Stimulated activated CD8-positive, alpha-beta memory T cell treated with anti-CD3 and anti-CD28 coated beads, Interleukin-12 subunit alpha, Interleukin-12 subunit beta, amount 100 ng/mL, for 24 hours (primary cell): ENCODE results near the gene FAM193B.
"Not testable (repeated sequence)": the region's sequence is repeated elsewhere in the genome, so short reads cannot be mapped to it uniquely, and the experiment has no call there.

Experiments
- DNase-seq: peaks from one replicate; pipeline ENCODE4 v3.0.0-alpha.2; 2020; ENCODE audit errors: extremely low read depth

Gene FAM193B

DNA sequence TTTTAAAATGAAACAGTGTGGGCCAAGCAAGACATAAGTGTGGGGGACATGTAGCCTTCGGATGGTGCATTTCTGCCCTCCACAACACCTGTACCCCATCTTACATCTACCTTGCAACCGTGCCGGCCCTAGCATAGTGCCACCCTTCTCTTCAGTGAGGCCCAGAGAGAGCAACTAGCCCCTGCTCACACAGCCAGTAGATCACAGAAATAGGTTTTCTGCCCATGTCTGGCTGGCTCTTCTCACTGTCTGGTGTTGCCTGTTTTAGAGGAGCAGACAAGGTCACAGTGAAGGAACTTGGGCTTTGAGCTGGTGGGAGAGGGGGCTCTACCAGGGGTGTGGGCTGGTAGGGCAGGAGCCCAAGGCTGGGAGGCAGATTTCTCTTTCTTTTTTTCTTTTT, 68.1 kb downstream of the FAM193B start:
- DNase-seq, result no peak

DNA sequence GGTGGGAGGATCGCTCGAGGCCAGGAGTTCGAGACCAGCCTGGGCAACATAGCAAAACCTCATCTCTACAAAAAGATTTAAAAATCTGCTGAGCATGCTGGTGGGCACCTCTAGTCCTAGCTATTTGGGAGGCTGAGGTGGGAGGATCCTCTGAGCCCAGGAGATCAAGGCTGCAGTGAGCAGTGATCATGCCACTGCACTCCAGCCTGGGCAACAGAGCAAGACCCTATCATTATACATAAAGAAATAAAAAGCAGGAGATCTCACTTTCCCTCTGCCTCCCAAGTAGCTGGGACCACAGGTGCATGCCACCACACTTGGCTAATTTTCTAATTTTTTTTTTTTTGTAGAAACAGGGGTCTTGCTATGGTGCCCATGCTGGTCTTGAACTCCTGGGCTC, 68.6 kb downstream of the FAM193B start:
- DNase-seq, result not testable (repeated sequence)

DNA sequence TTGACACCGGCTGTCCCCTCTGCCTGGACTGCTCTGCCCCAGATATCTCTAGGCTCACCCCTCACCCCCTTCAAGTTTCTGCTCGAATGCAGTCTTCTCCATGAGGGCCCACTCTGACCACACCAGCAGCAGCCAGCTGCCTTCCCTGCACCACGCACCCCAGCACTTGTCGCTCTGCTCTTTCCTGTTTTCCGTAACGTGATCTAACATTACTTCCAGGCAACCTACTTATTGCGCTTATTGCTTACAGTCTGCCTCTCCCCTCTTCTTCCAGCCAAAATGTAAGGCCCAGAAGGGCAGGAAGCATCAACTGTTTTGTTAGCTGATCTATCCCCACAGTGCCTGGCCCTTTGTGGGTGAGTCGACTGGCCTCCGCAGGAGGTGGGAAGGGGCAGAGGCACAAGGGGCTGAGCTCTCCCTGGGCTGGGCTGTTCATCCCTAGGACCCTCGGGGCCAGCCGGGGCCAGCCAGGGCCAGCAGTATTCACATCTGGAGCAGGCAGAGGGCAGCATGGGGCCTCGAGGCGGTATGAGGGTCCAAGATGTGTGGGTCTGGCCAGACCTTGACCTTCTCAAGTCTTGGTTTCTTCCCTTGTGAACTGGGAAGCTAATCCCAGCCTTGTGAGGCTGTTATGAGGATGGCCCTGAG, 69.3 kb downstream of the FAM193B start:
- DNase-seq, result no peak

DNA sequence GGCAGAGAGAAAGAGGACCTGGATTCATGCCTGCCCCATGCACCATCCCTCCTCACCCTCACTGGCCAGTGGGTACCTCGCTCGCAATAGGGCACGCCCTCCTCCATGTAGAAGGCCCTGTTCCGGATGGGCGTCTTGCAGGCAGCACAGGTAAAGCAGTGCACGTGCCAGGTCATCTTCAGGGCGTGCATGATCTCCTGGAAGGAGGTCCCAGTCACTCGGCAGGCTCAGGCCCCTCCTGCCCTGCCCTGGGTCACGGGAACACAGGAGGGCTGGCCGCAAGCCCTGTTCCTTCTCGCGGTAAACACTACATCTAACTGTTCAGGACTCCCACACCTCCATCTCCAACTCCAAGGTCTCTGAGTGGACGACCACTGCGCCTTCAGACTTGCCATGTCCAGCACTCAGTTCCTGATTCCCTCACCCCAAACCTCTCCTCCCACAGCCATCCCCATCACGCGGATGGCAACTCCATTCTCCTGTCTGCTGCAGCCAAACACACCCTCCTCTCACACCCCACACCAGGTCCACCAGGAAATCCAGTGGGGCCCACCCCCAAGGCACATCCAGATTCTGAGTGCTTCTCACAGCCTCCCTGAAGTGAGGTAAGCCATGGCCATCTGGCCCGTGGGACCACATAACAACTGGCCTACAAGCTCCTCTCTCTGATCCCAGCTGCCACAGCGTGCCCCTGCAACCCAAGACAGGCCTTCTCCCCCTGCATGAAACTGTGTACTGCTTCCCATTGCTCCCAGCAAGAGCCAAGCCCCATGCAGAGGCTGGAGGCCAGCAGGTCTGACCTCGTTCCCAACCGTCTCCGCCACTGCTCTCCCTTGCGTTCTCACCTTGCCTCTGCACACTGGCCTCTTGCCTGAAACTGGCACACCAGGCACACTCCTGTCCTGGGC, 70.1 kb downstream of the FAM193B start:
- no peak for DNase-seq

GRCh38 chr5:177483042-177483441, 71.3 kb downstream of the FAM193B start:
- no peak for DNase-seq

DNA sequence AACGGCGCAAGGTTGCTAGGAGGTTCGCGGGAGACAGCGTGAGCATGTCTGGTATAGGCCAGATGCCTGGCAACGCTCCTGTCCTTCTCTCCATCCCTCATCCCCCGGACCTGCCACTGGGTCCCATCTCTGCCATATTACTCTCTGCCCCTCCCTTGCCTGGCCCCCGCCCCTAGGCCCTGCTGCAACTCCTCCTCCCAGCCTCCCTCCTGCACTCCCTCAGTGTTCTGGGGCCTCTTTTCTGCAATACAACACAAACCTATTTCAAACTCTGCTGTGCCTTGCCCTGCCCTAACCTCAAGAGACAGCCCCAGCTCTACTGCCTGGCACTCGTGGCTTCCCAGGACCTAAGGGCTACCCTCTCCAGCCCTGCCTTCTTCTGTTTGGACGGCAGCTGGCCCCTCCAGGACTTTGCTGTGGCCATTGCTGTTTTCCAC, 72.0 kb downstream of the FAM193B start:
- no peak for DNase-seq

DNA sequence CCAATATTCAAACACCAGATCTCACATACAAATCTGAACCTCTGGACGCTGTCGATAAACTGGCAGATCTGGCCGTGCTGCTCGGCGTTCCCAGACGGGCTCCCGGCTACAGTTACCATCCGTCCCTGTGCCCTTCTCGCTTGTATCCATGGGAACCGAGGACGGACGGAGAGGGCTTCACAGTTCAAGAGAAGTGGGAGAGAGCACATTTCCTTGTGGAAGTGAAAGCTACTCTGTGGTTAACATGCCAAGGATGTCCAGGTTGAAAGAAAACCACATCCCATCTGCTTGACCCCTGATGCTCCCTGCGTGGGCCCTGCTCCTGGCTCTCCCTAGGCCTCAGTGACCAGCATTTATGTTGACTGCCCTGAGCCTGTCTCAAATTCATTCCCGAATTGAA, 74.6 kb downstream of the FAM193B start:
- no peak for DNase-seq

- DNase-seq, result no peak
Observed at GRCh38 chr5:177478711-177479646, 75.4 kb downstream of the FAM193B start.

DNA sequence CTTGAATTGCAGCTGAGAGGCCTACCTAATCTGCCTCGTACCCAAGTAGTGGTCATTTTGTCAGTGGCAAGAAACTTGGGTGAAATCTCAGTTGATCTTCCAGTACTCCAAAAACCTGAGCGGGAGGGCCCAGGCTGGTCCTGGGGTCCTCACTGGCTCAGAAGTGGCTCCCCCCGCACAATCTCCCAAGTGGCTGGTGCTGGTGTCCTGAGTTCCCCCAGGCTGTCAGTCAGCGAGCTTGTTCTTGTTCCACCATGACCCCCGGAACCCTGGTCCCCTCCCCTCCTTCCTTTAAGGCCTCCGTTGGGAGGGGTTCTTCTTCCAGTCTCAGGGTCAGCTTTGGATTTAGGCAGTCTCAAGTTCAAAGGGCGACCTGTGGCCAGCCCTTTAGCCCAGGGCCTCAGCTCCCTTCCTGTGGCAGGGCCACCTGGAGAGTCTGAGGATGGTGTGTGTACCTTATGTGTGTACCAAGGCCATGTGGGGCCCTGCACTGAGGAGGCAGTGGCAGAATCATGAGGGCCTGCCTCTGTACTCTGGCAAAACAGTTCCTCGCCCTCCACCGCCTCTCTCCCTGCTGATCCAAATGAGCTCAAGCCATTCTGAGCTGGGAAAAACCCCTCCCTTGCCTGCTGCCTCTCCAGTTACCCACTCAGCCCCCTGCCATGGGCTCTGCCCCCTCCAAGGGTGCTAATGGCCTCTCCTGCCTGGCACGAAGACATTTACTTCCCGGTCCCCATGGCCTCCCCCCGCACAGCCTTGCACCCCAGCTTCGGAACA, 76.5 kb downstream of the FAM193B start:
- no peak for DNase-seq

DNA sequence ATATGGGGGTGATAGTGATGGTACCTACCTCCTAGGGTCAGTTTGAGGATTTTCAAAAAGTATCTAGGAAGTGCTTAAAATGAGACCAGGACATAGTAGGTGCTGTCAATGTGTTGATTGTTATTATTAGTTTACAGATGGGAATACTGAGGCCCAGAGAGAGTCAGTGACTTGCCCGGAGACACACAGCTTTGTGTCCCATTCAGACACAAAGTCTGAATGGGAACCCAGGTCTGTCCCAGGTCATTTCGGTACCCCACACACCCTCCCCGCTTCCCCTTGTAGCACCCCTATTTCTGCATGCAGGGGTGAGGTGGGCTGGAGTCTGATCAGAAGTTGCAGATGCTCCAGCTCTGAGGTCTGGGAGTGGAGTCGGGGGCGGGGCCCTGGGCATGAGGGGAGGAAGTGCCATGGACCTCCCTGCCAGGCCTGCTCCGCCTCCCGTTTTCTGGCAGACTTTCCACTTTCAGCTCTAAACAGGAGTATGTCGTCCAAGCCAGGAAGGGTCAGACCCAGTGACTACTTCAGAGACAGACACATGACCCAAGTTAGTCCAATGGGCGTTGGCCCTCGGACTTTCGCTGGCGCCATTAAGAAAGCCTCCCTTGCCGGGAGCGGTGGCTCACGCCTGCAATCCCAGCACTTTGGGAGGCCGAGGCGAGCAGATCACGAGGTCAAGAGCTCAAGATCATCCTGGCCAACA, 77.7 kb downstream of the FAM193B start:
- no peak for DNase-seq

GRCh38 chr5:177475563-177476427, 78.6 kb downstream of the FAM193B start:
- no peak for DNase-seq

DNA sequence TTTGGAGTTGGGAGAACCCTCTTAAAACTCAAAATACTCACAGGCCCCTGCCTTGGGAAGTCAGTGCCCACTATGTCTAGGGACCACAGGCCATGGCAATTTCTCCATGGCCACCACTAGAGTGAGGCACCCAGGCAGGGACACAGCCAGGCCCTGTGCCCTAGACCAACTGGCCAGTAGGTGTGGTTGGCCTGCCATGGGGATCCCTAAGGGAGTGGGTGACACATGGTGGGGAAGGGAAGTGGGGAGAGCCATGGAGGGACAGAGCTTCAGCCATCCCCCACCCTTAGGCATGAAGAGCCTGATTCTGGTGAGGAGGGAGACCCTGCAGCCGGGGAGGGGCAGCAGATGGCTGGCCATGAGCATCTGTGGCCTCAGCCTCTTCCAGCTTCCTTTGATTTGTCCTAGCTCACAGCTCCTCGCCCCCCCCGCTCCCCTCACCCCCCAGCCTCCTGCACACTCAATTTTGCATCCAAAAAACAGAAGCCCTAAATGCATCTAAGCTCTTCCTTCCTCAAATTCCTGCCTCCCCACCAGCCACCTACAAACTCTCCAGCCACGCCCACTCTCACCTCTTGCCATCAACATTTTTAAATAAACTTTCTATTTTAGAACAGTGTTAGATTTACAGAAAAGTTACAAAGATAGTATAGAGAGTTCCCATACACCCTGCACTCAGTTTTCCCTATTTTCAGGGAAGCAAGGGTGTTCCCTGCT, 79.4 kb downstream of the FAM193B start:
- DNase-seq, result no peak

DNA sequence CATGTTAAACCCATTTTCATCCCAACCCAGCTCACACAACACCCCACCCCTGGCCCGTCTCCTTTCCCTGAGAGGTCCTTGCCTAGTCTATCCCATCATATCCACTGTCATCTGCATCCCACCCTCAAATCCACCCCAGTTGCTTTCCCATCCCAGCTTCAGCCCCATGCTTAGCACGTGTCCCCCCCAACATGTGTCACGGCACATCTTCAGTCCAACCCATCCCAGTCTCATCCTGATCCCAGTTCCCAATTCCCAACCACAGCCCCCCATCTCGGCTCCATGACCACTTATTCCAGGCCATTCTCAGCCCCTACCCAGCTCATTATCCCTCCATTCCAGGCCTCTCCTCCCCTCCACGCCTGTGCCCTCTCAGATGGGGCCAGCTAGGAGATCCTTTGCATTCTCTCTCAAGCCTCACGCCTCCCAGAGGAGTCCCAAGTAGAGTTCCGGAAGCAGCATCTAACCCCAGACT, 80.3 kb downstream of the FAM193B start:
- DNase-seq, result no peak

- no peak for DNase-seq
Observed at GRCh38 chr5:177473443-177474001, 80.8 kb downstream of the FAM193B start, which contains the start of gene DBN1. Gene DBN1, minus strand, starts transcription at chr5:177473634. Its CDS starts 113 bp downstream, at chr5:177473521.

- peak; percentile 45 for DNase-seq
Observed at GRCh38 chr5:177472460-177473442, 81.6 kb downstream of the FAM193B start.

DNA sequence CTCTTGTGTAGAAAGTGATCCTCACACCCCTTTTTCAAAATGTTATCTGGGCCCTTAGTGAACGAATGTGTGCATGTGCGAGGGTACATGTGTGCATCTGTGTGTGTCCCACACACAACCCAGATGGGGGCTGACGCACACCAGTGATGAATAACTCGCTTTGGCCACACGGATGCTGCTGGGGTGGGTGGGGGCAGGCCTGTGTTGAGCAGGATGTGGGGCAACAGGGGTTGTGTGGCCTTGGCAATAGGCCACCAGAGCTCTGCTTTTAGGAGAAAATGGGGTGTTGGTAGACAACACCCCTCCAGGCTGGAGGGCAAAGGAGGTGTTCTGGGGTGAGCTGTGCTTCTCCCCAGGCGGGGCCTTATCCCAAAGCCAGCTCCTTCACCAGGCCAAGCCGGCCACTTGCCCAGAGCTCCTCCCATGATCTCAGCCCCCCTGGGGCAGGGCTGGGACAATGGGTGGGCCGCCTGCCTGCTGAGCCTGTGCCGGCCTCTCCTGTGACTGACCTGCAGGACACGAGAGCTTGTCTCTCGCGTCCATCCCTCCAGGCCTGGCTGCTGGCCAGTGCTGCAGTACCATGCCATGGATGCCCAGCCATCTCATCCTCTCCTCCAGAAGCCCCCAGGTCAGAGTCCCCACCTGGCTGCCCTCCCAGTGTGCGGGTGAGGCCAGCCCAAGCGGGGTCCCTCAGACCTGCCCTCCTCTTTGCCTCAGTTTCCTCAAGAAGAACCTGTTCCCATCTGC, 82.6 kb downstream of the FAM193B start:
- no peak for DNase-seq
